EL (cell line): ENCODE measurements around the gene THEM4.

Experiments
- DNase-seq: peaks from one replicate; pipeline ENCODE4 v3.0.0-alpha.2; 2016

The THEM4 gene

DNA sequence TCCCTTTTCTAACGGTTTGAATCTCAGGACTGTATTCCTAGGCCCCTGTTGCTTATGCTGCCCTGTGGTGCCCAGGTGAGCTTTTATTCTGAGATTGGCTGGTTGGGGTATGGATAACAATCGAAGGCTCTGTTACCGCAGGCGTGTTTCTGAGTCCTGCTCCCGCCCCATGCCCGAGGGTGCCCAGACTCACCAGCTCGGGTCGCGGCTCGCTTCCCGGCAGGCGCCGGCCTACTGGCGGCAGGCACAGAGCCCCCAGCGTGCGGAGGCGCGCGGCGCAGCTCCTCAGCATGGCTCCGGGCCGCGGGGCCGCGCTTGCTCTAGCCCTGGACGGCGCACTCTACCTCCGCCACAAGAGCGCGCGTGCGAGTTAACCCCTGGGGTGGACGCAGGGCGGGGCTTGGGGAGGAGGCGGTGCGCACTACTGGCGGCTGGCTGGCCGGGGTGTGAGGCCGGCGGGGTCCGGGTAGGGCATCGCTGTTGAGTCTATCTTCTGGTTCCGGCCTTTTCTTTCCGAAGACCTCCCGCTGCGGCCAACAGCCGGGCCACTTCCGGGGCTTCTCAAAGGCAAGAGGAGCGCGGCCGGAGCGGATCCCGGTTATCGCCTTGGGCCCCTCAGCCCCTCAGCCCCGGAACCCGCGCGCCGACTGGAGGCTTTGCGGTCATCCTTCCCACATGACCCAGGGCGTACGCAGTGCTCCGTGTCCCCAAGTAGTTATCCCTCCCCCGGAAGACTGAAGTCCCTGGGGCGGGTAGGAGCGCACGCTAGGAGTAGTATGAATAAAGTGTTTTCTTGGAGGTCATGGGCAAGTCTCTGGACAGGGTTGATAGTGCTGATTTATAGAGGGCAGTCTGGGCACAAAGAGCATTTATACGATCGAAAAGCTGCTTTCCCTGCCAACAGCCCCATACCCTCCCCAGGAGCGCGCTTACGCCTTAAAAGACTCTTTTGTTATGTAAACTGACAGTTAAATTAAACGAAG is at the start of gene THEM4:
THEM4 (minus strand) TSS at position 345 of the 983 bp plus-strand sequence; CDS start at position 292, 53 bp downstream.
- peak; percentile 98 for DNase-seq

DNA sequence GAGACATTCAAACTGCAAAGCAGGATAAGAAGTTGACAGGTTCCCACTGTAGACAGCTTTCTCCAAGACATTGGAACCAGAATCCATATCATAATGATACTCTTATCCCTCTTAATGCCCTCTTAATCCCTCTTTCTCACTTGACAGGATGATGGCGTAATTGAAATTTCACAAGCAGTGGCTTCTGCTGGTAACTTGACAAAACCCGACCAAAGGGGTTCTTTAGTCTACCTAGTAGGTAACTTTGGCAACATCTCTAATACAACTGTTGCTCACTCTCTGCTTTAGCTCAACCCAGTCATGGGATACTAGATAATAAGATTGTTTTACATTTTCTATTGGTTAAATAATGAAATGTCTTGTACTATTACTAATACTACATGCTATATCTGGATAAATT is 49.6 kb upstream of the THEM4 start:
- no peak for DNase-seq

DNA sequence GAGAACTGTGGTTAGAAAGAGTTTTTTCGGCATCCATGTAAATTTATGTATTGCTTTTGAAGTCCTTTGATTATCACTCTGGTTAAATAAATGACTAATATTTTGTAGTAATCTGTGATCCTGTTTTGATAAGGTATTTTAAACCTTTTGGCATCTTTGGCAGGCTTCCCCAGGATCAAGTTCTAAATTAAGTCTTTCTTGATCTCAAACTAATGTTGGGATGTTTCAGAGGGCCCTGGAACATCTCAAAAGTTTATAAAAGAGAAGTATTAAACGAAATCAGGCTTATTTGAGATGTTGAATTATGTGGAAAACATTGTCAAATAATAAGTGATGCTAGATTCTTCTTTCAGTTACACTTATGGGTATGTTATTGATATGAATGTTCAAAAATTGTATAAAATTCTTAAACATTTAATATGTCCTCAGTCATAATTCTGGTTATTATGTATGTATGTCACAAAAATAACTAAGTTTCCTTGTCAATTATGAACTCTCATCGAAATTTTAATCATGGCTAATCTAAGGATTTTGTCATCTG is 47.7 kb upstream of the THEM4 start:
- DNase-seq: no peak

DNA sequence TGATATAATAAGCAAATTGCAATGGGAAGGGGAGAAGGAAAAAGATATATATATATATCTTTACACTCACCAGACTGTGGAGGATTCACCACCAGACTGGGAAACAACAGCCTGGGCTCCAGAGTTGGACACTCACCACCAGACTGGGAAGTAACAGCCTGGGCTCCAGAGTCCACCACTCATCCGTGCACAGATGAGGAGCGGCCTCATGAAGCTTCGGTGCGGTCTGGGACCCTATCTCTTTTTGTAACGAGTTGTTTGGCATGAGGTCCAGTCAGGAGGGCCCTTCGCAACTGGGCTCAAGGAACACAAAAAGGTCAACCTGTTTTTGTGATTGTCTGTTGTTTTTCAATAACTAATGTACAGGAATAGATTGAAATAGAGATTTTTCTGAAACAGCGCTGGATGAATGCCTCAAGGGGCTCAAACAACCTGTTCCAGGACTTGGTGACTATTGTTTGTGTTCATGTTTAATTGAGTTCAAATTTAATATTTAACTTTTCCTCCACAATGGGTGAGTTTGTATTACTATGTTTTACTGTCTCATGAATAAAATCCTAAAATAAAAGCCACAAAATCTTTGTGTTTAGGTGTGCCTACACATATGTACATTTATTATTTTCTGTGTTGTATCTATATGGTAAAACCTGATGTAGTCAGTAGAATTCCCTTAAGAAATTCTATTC is 44.2 kb upstream of the THEM4 start:
- no peak for DNase-seq

DNA sequence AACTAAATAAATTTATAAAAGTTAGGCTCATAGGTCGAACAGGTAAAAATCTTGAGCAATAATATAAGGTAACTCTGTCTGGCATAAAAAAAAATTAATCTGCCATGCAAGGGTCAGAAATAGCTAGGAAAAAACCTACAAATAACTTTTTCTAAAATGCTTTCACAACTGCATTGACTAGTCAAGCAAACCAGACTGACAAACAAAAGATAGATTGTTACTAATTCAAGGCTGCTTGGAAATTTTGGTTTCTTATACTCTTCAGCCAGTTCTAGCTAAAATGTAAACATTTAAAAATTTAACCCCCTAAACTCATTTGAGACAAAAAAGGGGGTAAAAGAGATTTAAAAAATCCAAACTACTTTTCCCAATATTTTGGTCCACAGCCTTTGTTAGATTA is 43.5 kb upstream of the THEM4 start:
- DNase-seq: no peak

DNA sequence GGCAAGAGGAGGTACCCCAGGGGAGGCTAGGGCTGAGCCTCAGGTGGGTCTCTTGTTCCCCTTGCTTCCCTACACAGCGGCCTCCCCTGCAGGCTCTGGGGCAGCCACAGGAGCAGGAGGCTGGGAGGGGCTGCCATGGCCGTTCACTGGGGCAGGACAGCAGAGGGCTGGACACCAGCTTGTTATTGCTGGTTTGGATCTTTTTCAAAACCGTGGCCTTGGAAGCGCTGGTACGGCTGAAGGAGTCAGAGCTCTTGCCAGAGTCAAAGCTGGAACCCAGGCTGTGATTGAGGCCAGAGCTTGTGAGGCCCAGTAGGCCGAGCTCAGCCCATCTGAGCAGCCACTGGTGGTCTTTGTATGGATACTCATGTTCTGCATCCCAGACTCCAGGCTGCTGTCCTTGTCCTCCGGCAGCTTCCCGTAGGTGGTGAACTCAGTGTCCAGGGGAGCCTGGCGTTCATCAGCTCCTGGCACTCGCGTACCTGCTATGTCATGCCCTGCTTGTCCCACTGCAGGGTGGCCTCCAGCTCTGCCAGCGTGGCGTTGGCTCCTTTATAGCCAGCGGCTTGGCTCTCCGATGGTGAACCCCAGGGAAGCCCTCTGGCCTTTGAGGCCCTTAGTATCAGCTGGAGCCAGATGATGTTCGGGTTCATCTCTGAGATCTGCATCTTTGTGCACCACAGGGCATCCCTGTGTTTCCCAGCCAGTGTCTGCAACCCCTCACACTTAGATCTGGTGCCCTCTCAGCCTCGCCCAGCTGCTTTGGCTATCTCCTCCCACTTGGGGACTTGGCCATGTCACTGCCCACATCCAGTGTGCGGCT is 40.3 kb upstream of the THEM4 start:
- no peak for DNase-seq

DNA sequence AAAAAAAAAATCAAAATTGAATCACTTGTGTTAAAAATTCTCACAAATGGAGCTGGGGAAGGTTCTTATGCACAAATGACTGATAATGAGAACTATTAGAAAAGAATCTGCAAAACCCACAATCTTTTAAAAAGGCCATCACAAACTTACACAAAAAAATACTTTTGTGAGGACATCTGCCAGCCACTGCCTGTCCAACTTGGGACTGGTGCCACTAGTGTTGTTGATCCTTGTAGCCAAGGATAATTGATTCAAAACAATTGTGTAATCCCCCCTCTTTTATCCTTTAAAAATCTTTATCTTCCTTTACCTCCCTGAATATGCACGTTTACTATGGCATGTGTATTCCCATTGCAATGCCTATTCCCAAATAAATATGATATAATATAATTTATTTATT is 39.2 kb upstream of the THEM4 start:
- DNase-seq: no peak

DNA sequence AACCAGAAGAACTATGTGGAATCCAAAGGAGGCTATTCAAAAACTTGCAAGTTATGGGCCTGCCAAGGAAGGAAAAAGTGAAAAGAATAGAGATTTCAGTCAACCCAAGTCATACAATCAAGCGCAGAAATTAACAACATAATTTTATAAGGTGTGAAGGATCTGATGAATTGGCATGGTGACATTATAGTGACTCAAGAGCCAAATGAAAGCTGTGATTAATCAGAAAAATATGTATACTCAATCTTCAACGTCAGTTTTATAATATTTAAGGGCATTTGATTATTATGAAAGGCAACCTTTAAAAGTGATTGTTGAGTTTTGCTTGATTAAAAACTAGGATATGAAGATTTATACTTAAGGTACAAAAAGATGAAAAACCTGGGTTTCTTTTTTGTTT is 37.8 kb upstream of the THEM4 start:
- DNase-seq: peak; percentile 28

DNA sequence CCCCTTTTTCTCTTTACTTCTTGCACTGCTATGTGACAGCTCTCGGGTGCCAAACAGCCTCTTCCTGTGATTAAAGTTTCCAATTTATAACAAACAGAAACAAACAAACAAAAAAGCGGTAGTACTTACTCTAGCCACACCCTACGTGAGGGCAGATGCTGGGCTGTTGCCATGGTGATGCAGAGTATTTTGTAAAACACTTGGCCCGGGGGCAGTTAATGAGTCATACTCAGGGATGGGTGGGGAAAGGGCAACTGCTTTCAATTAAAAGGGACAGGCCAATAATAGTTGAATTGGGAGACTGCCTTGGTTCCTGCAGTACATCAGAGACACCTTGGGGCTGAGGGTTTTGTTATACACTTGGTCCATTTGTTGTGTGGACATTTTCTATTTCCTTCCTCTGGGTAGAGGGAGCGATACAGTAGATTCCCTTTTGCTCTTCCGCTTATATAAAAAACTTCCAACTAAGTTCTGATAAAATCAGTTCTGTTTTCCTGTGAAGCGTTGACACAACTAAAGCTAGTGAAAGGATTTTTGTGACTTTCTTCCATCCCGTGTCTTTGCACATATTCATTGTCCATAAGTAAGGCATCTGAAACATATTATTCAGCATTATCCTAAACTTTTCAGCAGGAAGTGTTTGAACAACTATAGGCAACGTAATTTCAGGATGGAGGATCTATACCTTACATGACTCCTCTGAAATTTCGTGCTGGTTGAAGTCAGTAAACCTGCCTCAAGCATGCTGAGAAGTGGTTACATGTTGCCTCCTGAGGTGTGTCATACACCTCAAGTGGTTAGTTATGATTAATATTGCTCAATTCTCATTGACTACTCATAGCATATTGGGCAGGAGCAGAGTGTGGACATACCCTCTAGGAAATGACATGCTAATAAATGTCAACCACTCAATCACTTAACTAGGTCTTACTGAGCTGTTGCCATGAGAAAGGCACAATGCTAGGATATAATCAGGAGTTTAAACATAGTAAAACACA is 36.7 kb upstream of the THEM4 start:
- DNase-seq: peak; percentile 96

DNA sequence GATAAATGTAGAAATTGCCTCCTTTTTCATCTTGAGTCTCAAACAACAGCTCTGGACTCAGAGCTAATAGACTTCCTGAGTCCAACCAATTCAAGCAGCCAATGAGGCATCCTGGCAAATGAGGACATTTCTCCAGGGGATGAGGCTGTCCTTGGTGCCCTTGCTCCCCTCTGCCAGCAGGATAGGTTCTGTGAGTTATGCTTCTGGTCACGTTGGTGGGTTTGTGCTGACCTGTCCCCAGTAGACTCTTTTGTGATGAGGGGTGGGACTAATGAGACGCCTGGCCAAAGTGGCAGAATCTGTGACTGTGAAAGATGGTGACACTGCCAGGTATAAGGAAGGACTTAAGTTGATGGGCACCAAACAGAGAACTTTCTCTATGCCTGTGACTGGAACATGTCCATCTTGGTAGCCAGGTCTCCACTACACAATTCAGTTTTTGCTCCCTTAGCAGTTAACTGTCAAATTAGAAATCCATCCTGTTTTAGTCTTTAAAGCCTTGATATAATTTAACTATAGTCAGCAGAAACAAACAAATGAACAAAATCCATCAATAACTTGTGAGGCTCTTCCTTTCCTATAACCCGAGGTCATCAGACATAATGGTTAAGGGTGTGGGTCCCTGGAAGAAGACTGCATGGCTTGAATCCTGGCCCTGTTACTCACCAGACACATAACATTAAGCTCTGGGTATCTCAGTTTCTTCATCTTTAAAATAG is 35.7 kb upstream of the THEM4 start:
- no peak for DNase-seq

DNA sequence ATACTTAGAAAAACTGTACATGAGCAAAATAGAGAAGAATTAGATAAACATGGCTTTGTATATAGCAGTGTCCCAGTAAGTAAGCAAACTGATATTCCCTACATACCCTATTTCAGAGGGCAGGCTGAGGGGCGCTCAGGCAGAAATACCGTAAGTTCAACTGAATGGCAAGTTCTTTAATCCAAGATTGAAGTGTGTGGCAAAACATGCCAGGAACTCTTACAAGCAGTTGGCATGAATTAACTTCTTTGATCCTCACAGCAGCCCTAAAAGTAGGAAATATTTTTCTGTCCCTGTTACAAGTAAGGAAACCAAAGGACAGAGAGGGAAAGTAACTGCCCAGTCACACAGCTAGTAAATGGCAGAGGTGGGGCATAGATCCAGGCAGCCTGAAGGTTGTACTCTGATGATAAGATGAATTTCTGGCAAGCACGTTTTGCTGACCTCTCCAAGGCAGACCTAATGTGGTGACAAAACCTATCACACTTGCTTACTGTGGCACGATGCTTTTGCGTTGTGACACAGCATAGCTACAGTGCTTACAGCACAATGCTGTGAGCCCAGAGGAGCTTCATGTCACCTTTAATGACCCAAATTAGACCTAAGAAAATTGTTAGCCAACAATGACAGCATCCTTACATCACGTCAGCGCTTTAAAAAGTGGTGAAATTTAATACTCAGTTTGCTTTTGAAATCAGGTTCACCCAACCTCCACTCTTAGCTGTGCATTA is 35.0 kb upstream of the THEM4 start:
- no peak for DNase-seq

DNA sequence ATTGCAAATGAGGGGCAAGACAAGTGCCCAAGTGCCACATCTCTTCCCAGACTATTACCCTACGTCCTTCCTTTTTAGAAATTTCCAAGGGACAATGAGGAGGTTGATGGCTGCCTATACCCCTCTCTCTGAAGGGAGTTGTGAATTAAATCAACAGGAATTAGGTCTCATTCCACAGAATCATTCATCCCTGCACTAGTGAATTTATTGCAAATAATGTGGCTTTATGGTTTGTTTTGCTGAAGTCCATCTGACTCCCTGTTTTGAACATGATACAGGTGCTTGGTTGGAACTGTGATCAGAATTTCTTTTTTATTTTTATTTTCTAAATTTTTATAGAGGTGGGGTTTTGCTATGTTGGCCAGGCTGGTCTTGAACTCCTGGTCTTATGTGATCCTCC is 34.3 kb upstream of the THEM4 start:
- no peak for DNase-seq

DNA sequence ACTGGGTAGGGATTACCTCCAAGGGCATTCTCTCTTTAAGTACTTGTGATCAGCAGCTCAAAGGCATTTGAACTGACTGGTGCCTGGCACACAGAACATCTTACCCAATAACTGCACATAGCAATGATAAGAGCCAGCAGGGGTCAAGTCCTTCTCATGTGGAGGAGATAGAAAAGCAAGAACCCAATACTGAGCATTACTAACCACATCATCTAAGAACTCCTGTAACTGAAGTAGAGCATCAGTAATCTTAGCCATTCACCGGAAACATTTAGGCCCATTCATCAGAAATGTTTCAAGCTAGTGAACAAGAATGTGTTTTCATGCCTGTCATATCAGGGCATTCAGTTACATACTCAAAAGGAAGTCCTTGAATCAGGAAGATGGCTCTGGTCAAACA is 33.6 kb upstream of the THEM4 start:
- no peak for DNase-seq

DNA sequence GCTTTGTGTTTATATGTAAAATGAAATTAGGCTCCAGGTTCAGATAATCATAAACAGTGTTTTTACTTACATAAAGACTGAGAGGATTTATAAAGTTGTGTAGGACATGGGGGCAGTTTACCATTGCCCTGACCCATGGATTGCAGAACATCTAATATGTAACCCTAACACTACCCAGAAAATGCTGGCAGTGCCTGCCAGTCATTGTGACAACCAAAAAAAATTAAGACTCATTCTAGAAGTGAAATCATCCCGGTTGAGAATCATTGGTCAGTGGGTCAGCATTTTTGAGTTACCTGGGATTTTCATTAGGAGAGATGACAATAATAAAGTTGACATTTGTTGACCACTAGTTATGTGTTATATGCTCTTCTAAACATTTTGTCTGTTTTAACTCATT is 31.2 kb upstream of the THEM4 start:
- no peak for DNase-seq

DNA sequence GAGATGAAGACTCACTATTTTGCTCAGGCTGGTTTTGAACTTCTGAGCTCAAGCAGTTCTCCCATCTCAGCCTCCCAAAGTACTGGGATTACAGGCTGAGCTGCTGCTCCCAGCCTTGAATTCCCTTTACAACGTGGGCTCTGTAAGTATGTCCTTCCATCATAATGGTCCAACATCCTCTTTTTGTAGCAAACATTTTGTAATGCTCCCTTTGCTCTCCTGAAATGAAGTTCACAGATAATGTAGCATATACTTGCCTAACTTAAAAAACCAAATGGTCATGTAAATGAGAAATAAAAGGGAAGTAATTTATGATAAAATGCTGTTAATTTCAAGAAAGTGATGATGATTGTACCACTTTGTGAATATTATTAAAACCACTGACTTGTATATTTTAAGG is 30.5 kb upstream of the THEM4 start:
- DNase-seq: no peak

DNA sequence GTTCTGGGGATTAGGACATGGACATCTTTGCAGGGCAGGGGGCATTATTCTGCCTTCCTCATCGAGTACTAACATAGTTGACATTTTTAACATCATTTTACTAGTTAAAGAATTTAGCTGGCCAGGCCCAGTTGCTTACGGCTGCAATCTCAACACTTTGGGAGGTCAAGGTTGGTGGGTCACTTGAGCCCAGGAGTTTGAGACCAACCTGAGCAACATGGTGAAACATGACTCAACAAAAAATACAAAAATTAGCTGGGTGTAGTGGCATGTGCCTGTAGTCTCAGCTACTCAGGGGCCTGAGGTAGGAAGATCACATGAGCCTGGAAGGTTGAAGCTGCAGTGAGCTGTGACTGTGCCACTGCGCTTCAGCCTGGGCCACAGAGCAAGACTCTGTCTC is 29.8 kb upstream of the THEM4 start:
- no peak for DNase-seq

DNA sequence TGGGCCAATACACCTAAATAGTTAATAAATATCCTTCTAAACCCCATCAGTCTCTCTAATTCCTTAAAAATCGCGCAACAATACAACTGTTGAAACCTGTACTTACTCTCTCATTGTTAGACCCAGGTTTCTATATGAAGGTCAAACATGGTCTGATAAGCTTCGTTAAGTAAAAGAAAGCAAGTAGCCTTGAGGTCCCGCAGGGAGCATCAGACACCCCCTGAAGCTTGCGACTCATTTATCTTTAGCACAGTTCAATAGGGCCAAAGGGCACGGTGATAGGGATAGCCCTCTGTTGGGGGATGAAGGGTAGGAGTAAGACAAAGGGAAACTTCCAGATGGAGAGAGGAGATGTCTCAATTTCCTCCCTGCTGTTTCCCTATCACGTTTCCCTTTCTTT is 27.3 kb upstream of the THEM4 start:
- DNase-seq: no peak

DNA sequence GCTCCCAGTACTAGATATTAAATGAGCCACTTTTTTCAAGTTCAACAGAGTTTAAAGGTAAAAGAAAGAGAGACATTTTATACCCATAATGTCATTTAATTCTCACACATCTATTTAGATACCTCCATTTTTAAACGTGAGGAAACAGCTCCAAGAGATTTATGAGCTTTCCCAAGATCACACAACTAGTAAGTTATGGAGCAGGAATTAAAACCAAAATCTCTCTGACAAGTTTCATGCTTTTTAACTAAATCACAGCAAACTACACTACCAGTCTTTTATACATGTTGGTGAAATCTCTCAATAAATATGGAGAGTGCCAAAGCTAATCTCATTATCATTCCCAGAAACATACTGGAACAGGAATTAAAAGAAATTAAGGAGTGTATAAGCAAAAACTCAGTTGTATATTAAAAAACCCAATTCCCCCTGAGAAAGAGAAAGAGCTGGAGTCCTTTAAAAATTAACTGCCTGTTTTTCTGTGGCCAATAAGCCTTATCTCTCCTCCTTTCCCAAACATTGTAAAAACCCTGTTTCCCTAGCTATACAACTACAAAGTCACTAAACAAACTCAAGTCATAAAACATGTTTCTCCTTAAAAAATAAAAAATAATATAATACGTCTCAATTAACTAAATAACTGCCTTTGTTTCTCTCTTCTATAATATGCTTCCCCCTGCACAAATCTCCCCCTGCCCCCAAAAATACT is 26.7 kb upstream of the THEM4 start:
- DNase-seq: no peak

DNA sequence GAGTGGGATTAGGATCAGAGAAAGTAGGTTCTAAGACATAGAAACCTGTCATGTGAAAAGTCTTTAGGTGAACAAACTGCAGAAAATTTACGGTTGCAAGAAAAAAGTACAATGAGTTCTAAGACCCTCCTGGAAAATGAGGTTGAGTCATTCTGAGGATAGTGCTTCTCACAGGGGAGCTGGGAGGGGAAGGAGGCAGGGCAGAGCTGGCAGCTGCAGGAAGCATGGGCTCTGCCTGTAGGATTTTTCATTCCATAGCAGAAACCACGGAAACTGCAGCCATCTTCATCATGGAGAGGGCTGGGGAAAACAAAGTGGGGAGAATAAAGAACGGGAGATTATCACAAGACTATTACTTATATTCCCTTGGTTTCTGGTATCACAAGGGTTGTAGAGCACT is 25.8 kb upstream of the THEM4 start:
- DNase-seq: peak; percentile 28

DNA sequence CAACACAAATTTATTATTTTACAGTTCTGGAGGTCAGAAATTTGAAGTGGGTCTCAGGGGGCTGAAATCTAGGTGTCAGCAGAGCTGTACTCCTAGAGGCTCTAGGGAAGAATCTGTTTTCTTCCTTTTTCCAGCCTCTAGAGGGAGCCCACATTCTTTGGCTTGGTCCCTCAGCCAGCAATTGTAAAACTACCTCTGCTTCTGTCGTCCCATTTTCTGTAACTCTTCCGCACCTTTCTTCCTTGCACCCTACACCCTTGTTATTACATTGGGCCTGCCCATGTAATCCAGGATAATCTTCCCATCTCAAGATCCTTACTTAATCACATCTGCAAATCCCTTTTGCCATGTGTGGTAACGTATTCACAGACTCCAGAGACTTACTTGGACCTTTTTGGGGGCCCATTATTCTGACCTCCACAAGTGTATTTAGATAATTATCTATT is 24.8 kb upstream of the THEM4 start:
- peak; percentile 68 for DNase-seq
